Measurements from ENCODE around the gene DERA. TPM values are rescaled to one million over a fixed set of nuclear protein-coding genes. Genes with fewer than 3 reads are reported as not detected.
A peak's percentile ranks its signal among the peaks of the same experiment; 100 is the strongest.
"Not testable (repeated sequence)": the region's sequence is repeated elsewhere in the genome, so short reads cannot be mapped to it uniquely, and the experiment has no call there.

The DERA gene
- polyA plus RNA-seq, 3 donors = 16.2 to 84.2 (median 83.6) TPM

- H2AFZ ChIP-seq (ENCODE audit: insufficient read depth, low read depth, low read length, poor library complexity, severe bottlenecking); H3K27me3 Mint-ChIP-seq (ENCODE audit: low read depth in 3 of 3); H3K27ac ChIP-seq (ENCODE audit: low read depth in 1 of 2, low read length in 2 of 2); H3K4me3 ChIP-seq (replicated peaks in 1 of 3; ENCODE audit: low read depth in 2 of 3, low read length in 3 of 3); H3K9me3 Mint-ChIP-seq; intact Hi-C loops (cut with micrococcal nuclease); H3K4me2 ChIP-seq (replicated peaks; ENCODE audit: extremely low read depth, low read length, poor library complexity, severe bottlenecking); H3K36me3 ChIP-seq (replicated peaks in 1 of 2; ENCODE audit: control insufficient read depth in 1 of 2, insufficient read depth in 2 of 2, low read length in 2 of 2); DNase-seq; H3K27ac Mint-ChIP-seq; H3K27me3 ChIP-seq (ENCODE audit: control insufficient read depth in 2 of 2, insufficient read depth in 2 of 2, low read length in 2 of 2); H4K20me1 ChIP-seq (ENCODE audit: insufficient read depth, low read length); H3K9ac ChIP-seq (ENCODE audit: insufficient read depth, low read length, poor library complexity, severe bottlenecking); H3K9me3 ChIP-seq (replicated peaks in 1 of 2; ENCODE audit: control insufficient read depth in 1 of 2, insufficient read depth in 1 of 2, low read length in 2 of 2); H3K4me3 Mint-ChIP-seq: not testable (repeated sequence)
- H3K79me2 ChIP-seq (ENCODE audit: insufficient read depth, low read length) = peaks cover 42% of the 10 kb centered on the region
- Mint-ChIP-seq H3K4me1 (peaks cover 22% of the 10 kb centered on the region), H3K36me3 (peaks cover 10 to 15% of the 10 kb centered on the region in 2 donors)
- H3K4me1 ChIP-seq (ENCODE audit: control insufficient read depth in 1 of 2, insufficient read depth in 2 of 2, low read length in 2 of 2) = peaks cover 7 to 17% of the 10 kb centered on the region in 2 donors
- WGBS (ENCODE audit: insufficient coverage) = 100% methylated on average over 5 of the region's 5 CpGs
These were observed 3.0 kb downstream of the DERA start for GRCh38 chr12:15914131-15914530.

- Mint-ChIP-seq H3K9me3 (peaks cover 0 to 7% (median under 1%) of the 10 kb centered on the region in 7 donors), H3K27ac (peak overlapping the region in 3 of 7 donors; percentile 4 to 48 (median 12)), H3K4me1 (peaks cover 11% of the 10 kb centered on the region), H3K36me3 (peaks cover 10 to 18% of the 10 kb centered on the region in 2 donors), H3K4me3 (no peak overlapping the region), H3K27me3 (ENCODE audit: low read depth in 3 of 3) (no peaks in the 10 kb centered on the region)
- 100% methylated on average over 3 of the region's 7 CpGs for WGBS (ENCODE audit: insufficient coverage)
- Histone ChIP-seq H2AFZ (ENCODE audit: insufficient read depth, low read depth, low read length, poor library complexity, severe bottlenecking) (no peak overlapping the region), H3K36me3 (replicated peaks in 1 of 2; ENCODE audit: control insufficient read depth in 1 of 2, insufficient read depth in 2 of 2, low read length in 2 of 2) (peaks cover 2 to 9% of the 10 kb centered on the region in 2 donors), H3K27ac (ENCODE audit: low read depth in 1 of 2, low read length in 2 of 2) (no peak overlapping the region), H3K4me2 (replicated peaks; ENCODE audit: extremely low read depth, low read length, poor library complexity, severe bottlenecking) (no peak overlapping the region), H3K4me1 (ENCODE audit: control insufficient read depth in 1 of 2, insufficient read depth in 2 of 2, low read length in 2 of 2) (no peaks in the 10 kb centered on the region), H3K9ac (ENCODE audit: insufficient read depth, low read length, poor library complexity, severe bottlenecking) (no peak overlapping the region), H3K79me2 (ENCODE audit: insufficient read depth, low read length) (peaks cover 41% of the 10 kb centered on the region), H3K27me3 (ENCODE audit: control insufficient read depth in 2 of 2, insufficient read depth in 2 of 2, low read length in 2 of 2) (no peaks in the 10 kb centered on the region), H3K4me3 (replicated peaks in 1 of 3; ENCODE audit: low read depth in 2 of 3, low read length in 3 of 3) (no peak overlapping the region), H3K9me3 (replicated peaks in 1 of 2; ENCODE audit: control insufficient read depth in 1 of 2, insufficient read depth in 1 of 2, low read length in 2 of 2) (no peaks in the 10 kb centered on the region), H4K20me1 (ENCODE audit: insufficient read depth, low read length) (peaks cover 5% of the 10 kb centered on the region)
- intact Hi-C loops (cut with micrococcal nuclease) = no loop called here
- no peak for DNase-seq
- TF ChIP-seq CTCF (IDR thresholded peaks at IDR 0.05) = no peak
These were observed 6.9 kb downstream of the DERA start for GRCh38 chr12:15918066-15918465.

Measured in CD14-positive monocyte (primary cell).